MM.1S (cell line): ENCODE measurements around the gene FRMPD3.

Source experiments
- DNase-seq: peaks from one replicate; pipeline ENCODE4 v3.0.0-alpha.2; 2015
- H2AFZ ChIP-seq: fragments of 300-600 bp; sonication (generic); 2 replicates; pipeline ENCODE4 v1.6.0; 2016; ENCODE audit warnings: antibody characterized with exemption, low read length
- H3F3A ChIP-seq: fragments of 300-600 bp; sonication (generic); 2 replicates; pipeline ENCODE4 v1.6.1; 2016; ENCODE audit warnings: mild to moderate bottlenecking, antibody characterized with exemption, low read length, moderate library complexity, mixed read lengths; ENCODE audit not compliant: insufficient read depth
- H3K27ac ChIP-seq: fragments of 300-600 bp; sonication (generic); 2 replicates; pipeline ENCODE4 v1.5.1; 2016; ENCODE audit warnings: mild to moderate bottlenecking, low read length
- H3K27me3 ChIP-seq: fragments of 300-600 bp; sonication (generic); replicated peaks from 2 replicates; pipeline ENCODE4 v1.6.0; 2016; ENCODE audit warnings: low read length; ENCODE audit not compliant: insufficient read depth
- H3K36me3 ChIP-seq: fragments of 300-600 bp; sonication (generic); replicated peaks from 2 replicates; pipeline ENCODE4 v1.6.1; 2016; ENCODE audit warnings: mild to moderate bottlenecking, low read length, mixed read lengths; ENCODE audit not compliant: insufficient read depth
- H3K4me1 ChIP-seq: fragments of 300-600 bp; sonication (generic); 2 replicates; pipeline ENCODE4 v1.6.1; 2016; ENCODE audit warnings: low read length, mixed read lengths
- H3K4me2 ChIP-seq: fragments of 300-600 bp; sonication (generic); 2 replicates; pipeline ENCODE4 v1.6.0; 2016; ENCODE audit warnings: low read depth, low read length
- H3K4me3 ChIP-seq: fragments of 300-600 bp; sonication (generic); 2 replicates; pipeline ENCODE4 v1.5.1; 2016; ENCODE audit warnings: low read length, mixed read lengths
- H3K79me2 ChIP-seq: fragments of 300-600 bp; sonication (generic); 2 replicates; pipeline ENCODE4 v1.6.1; 2016; ENCODE audit warnings: mixed run types, low read length, mixed read lengths
- H3K9ac ChIP-seq: fragments of 300-600 bp; sonication (generic); 2 replicates; pipeline ENCODE4 v1.6.1; 2016; ENCODE audit warnings: low read length, mixed read lengths
- H3K9me2 ChIP-seq: fragments of 300-600 bp; sonication (generic); replicated peaks from 2 replicates; pipeline ENCODE4 v1.6.1; 2016; ENCODE audit warnings: mild to moderate bottlenecking, low read length, mixed read lengths; ENCODE audit not compliant: insufficient read depth
- H3K9me3 ChIP-seq: fragments of 300-600 bp; sonication (generic); replicated peaks from 2 replicates; pipeline ENCODE4 v1.6.1; 2016; ENCODE audit warnings: mild to moderate bottlenecking, low read length, mixed read lengths; ENCODE audit not compliant: insufficient read depth
- H4K20me1 ChIP-seq: fragments of 300-600 bp; sonication (generic); 2 replicates; pipeline ENCODE4 v1.6.1; 2016; ENCODE audit warnings: mild to moderate bottlenecking, low read length, moderate library complexity, mixed read lengths; ENCODE audit not compliant: insufficient read depth
- EZH2 ChIP-seq: fragments of 300-600 bp; sonication (generic); optimal IDR thresholded peaks from 2 replicates; pipeline ENCODE3; 2017; ENCODE audit warnings: low read depth, mild to moderate bottlenecking, antibody characterized with exemption, low read length, mixed read lengths
- EZH2phosphoT487 ChIP-seq: fragments of 300-600 bp; sonication (generic); IDR thresholded peaks from 2 replicates; pipeline ENCODE4 v1.6.1; 2018; ENCODE audit warnings: antibody characterized with exemption, low read length
- TF ChIP-seq, protein P1 (sequence below): fragments of 300-600 bp; sonication (generic); IDR thresholded peaks from 2 replicates; pipeline ENCODE4 v1.5.1; 2016; ENCODE audit warnings: antibody characterized with exemption, low read length, mixed read lengths

Gene FRMPD3

DNA sequence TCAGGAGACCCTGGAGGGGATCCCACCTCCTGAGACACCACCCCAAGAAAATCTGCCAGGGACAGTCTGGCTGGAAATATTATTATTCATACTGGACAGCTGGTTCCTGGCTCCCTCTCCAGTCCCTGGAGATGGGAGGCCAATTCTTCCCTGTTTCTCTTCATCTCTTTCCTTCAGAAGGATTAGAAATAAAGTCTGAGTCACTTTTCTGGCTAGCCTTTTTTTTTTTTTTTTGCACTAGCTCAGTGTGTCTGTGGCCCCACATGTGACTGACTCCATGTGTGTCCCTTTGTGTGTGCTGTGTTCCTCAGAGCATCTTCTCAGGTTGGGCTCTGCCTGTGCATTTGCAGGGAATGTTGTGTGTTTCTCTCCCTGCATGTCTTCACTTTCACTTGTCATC is 1.8 kb upstream of the FRMPD3 start:
- Histone ChIP-seq H3K79me2 (no peaks in the 10 kb centered on the region), H4K20me1 (no peaks in the 10 kb centered on the region), H2AFZ (no peak overlapping the region), H3K4me2 (no peak overlapping the region), H3K27ac (no peak overlapping the region), H3K36me3 (no peaks in the 10 kb centered on the region), H3K9me2 (no peaks in the 10 kb centered on the region), H3K4me1 (no peaks in the 10 kb centered on the region), H3K9ac (no peak overlapping the region), H3K4me3 (no peak overlapping the region), H3F3A (no peaks in the 10 kb centered on the region), H3K9me3 (no peaks in the 10 kb centered on the region), H3K27me3 (no peaks in the 10 kb centered on the region)
- TF ChIP-seq EZH2phosphoT487 = no peak
- no peak for TF ChIP-seq EZH2
- TF ChIP-seq, protein P1, sequence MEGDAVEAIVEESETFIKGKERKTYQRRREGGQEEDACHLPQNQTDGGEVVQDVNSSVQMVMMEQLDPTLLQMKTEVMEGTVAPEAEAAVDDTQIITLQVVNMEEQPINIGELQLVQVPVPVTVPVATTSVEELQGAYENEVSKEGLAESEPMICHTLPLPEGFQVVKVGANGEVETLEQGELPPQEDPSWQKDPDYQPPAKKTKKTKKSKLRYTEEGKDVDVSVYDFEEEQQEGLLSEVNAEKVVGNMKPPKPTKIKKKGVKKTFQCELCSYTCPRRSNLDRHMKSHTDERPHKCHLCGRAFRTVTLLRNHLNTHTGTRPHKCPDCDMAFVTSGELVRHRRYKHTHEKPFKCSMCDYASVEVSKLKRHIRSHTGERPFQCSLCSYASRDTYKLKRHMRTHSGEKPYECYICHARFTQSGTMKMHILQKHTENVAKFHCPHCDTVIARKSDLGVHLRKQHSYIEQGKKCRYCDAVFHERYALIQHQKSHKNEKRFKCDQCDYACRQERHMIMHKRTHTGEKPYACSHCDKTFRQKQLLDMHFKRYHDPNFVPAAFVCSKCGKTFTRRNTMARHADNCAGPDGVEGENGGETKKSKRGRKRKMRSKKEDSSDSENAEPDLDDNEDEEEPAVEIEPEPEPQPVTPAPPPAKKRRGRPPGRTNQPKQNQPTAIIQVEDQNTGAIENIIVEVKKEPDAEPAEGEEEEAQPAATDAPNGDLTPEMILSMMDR = no peak
- DNase-seq = no peak

DNA sequence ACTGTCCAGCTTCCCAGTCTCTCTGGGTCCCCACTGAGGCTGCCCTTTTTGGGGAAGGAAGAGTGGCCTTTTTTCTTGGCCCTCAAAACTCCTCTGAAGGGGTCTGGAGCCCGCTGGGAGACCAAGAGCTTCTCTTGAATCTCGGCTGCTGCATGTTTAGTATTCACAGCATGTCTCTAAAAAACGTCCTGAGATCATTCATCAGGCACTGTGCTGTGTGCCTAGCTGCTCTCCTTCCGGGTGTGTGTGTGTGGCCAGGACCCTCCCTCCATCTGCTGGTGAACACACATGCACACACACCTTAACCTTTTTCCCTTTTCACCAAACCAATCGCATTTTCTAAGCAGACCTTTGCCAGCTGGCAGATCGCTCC is 841 bp upstream of the FRMPD3 start:
- Histone ChIP-seq H3K9ac (no peak overlapping the region), H3K27me3 (no peaks in the 10 kb centered on the region), H3K4me1 (no peaks in the 10 kb centered on the region), H3F3A (no peaks in the 10 kb centered on the region), H3K4me3 (peak overlapping the region; percentile 59; the same call in 1 of the 2 replicates), H3K9me3 (no peaks in the 10 kb centered on the region), H3K36me3 (no peaks in the 10 kb centered on the region), H3K79me2 (no peaks in the 10 kb centered on the region), H3K27ac (no peak overlapping the region), H3K4me2 (peak overlapping the region; percentile 60), H2AFZ (0 out of 2 replicates have a peak overlapping the region, but pooled peaks have one; percentile 43), H3K9me2 (no peaks in the 10 kb centered on the region), H4K20me1 (no peaks in the 10 kb centered on the region)
- TF ChIP-seq EZH2 (no peak), EZH2phosphoT487 (no peak)
- TF ChIP-seq, protein P1 = no peak
- DNase-seq = no peak

DNA sequence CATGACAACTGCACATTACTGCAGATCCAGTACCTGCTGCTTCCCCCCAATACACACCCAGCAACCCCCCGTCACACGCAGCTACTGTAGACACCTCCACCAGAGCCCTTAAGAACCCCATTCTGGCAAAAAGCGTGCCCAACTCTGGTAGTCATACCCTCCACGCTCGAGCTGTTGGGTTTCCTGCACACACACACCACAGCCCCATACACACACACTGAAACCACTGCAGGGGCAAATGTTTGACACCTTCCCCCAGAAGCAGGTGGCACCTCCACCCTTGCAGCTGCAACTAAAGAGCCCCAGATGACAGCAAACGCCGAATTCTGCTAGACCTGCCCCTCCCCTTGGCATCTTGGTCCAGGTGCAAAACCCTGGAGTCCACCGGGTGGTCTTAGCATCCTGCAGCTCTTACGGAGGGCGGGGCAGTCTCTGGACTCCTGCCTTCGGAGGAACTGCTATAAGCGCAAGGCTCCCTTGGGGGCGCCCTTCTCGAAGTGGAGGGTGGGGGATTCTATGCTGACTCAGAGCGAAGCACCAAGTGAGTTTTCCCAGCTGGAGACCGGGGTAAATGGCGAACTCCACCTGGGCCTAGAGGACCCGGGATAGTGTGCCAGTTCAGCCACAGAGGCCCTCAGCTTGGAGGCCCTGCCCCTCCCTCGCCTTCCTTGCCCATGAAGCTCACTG is 1.5 kb downstream of the FRMPD3 start:
- no peak overlapping the region for H2AFZ ChIP-seq
- H3K9ac ChIP-seq = no peak overlapping the region
- H3K9me3 ChIP-seq = no peaks in the 10 kb centered on the region
- no peaks in the 10 kb centered on the region for H4K20me1 ChIP-seq
- H3K4me3 ChIP-seq = no peak overlapping the region
- no peak for DNase-seq
- H3K79me2 ChIP-seq = no peaks in the 10 kb centered on the region
- TF ChIP-seq, protein P1 = no peak
- TF ChIP-seq EZH2 = no peak
- H3K27me3 ChIP-seq = no peaks in the 10 kb centered on the region
- no peaks in the 10 kb centered on the region for H3K4me1 ChIP-seq
- H3K4me2 ChIP-seq = no peak overlapping the region
- H3K36me3 ChIP-seq = no peaks in the 10 kb centered on the region
- H3K9me2 ChIP-seq = no peaks in the 10 kb centered on the region
- H3K27ac ChIP-seq = no peak overlapping the region
- H3F3A ChIP-seq = no peaks in the 10 kb centered on the region
